IPS DF 6.9 (cell line): ENCODE results near the gene WDR41.

Experiments
- DNase-seq: peaks from one replicate; pipeline ENCODE4 v3.0.0-alpha.2; 2013; ENCODE audit warnings: low read depth, low spot score
- H3K27ac ChIP-seq: one replicate; pipeline ENCODE4 v1.5.1; 2013; ENCODE audit warnings: low read length, control low read depth
- H3K27me3 ChIP-seq: 2 replicates; pipeline ENCODE4 v1.6.1; 2013; ENCODE audit warnings: mild to moderate bottlenecking, low read length; ENCODE audit not compliant: control insufficient read depth, insufficient read depth
- H3K36me3 ChIP-seq: 2 replicates; pipeline ENCODE4 v1.6.1; 2013; ENCODE audit warnings: low read length; ENCODE audit not compliant: control insufficient read depth, insufficient read depth
- H3K4me1 ChIP-seq: 2 replicates; pipeline ENCODE4 v1.6.1; 2013; ENCODE audit warnings: low read length; ENCODE audit not compliant: control insufficient read depth, insufficient read depth
- H3K4me3 ChIP-seq: 2 replicates; pipeline ENCODE4 v1.5.1; 2013; ENCODE audit warnings: mild to moderate bottlenecking, low read length
- H3K9me3 ChIP-seq: 2 replicates; pipeline ENCODE4 v1.6.1; 2013; ENCODE audit warnings: low read length, inconsistent platforms; ENCODE audit not compliant: control insufficient read depth, insufficient read depth
- WGBS: extraction: QIAGEN DNeasy Blood & Tissue Kit; methylation state at CpG from one replicate; pipeline ENCODE4 v1.1.7; 2013; ENCODE audit warnings: mixed read lengths, missing lambda C conversion rate; ENCODE audit not compliant: insufficient read length, insufficient coverage; 5-methylcytosine and 5-hydroxymethylcytosine counted together

Gene WDR41

GRCh38 chr5:77448831-77449230 is 43.3 kb downstream of the WDR41 start:
- Histone ChIP-seq H3K27ac (no peak overlapping the region), H3K4me1 (no peaks in the 10 kb centered on the region), H3K9me3 (no peaks in the 10 kb centered on the region), H3K27me3 (no peaks in the 10 kb centered on the region), H3K36me3 (no peaks in the 10 kb centered on the region), H3K4me3 (no peak overlapping the region)
- no CpG with 5 or more reads among the region's 1 CpG for WGBS
- DNase-seq: no peak

GRCh38 chr5:77444356-77444755 is 47.8 kb downstream of the WDR41 start:
- Histone ChIP-seq H3K4me1 (no peaks in the 10 kb centered on the region), H3K4me3 (no peak overlapping the region), H3K36me3 (no peaks in the 10 kb centered on the region), H3K27me3 (no peaks in the 10 kb centered on the region), H3K27ac (no peak overlapping the region), H3K9me3 (no peaks in the 10 kb centered on the region)
- WGBS: no CpG with 5 or more reads among the region's 1 CpG
- DNase-seq: no peak

GRCh38 chr5:77443670-77444069 is 48.4 kb downstream of the WDR41 start:
- Histone ChIP-seq H3K36me3 (no peaks in the 10 kb centered on the region), H3K9me3 (no peaks in the 10 kb centered on the region), H3K27me3 (no peaks in the 10 kb centered on the region), H3K27ac (no peak overlapping the region), H3K4me1 (no peaks in the 10 kb centered on the region), H3K4me3 (no peak overlapping the region)
- DNase-seq: no peak
- no CpG with 5 or more reads among the region's 1 CpG for WGBS

- H3K4me3 ChIP-seq: no peak overlapping the region
- H3K36me3 ChIP-seq: no peaks in the 10 kb centered on the region
- no peaks in the 10 kb centered on the region for H3K27me3 ChIP-seq
- no peak overlapping the region for H3K27ac ChIP-seq
- no peaks in the 10 kb centered on the region for H3K9me3 ChIP-seq
- H3K4me1 ChIP-seq: no peaks in the 10 kb centered on the region
- no peak for DNase-seq
- no CpG with 5 or more reads among the region's 3 CpGs for WGBS
Observed at GRCh38 chr5:77438071-77438470, 54.0 kb downstream of the WDR41 start.

GRCh38 chr5:77437194-77437593 is 54.9 kb downstream of the WDR41 start:
- H3K27ac ChIP-seq: no peak overlapping the region
- no peak for DNase-seq
- H3K4me3 ChIP-seq: no peak overlapping the region
- WGBS: no CpG with 5 or more reads among the region's 5 CpGs
- H3K27me3 ChIP-seq: no peaks in the 10 kb centered on the region
- H3K9me3 ChIP-seq: no peaks in the 10 kb centered on the region
- no peaks in the 10 kb centered on the region for H3K4me1 ChIP-seq
- 0 out of 2 replicates have a peak, but pooled peaks cover 2% of the 10 kb centered on the region for H3K36me3 ChIP-seq

GRCh38 chr5:77431719-77432118 is 60.4 kb downstream of the WDR41 start:
- Histone ChIP-seq H3K27ac (no peak overlapping the region), H3K36me3 (0 out of 2 replicates have a peak, but pooled peaks cover 3% of the 10 kb centered on the region)

GRCh38 chr5:77431286-77431685 is 60.8 kb downstream of the WDR41 start:
- DNase-seq: no peak
- H3K4me1 ChIP-seq: no peaks in the 10 kb centered on the region
- no peak overlapping the region for H3K27ac ChIP-seq
- H3K36me3 ChIP-seq: 0 out of 2 replicates have a peak, but pooled peaks cover 3% of the 10 kb centered on the region
- WGBS: no CpG with 5 or more reads among the region's 3 CpGs
- no peaks in the 10 kb centered on the region for H3K27me3 ChIP-seq
- H3K4me3 ChIP-seq: no peak overlapping the region
- no peaks in the 10 kb centered on the region for H3K9me3 ChIP-seq

More at GRCh38 chr5:77431719-77432118, 60.4 kb downstream of the WDR41 start:
- H3K4me3 ChIP-seq: no peak overlapping the region
- WGBS: no CpG with 5 or more reads among the region's 1 CpG
- H3K27me3 ChIP-seq: no peaks in the 10 kb centered on the region
- H3K4me1 ChIP-seq: no peaks in the 10 kb centered on the region
- DNase-seq: no peak
- H3K9me3 ChIP-seq: no peaks in the 10 kb centered on the region

GRCh38 chr5:77430726-77431125 is 61.4 kb downstream of the WDR41 start:
- WGBS: no CpG with 5 or more reads among the region's 1 CpG
- H3K9me3 ChIP-seq: no peaks in the 10 kb centered on the region
- H3K4me1 ChIP-seq: no peaks in the 10 kb centered on the region
- H3K27me3 ChIP-seq: no peaks in the 10 kb centered on the region
- no peak for DNase-seq
- no peak overlapping the region for H3K4me3 ChIP-seq
- 0 out of 2 replicates have a peak, but pooled peaks cover 3% of the 10 kb centered on the region for H3K36me3 ChIP-seq
- no peak overlapping the region for H3K27ac ChIP-seq

- H3K27ac ChIP-seq: no peak overlapping the region
- H3K4me1 ChIP-seq: no peaks in the 10 kb centered on the region
- no CpG with 5 or more reads among the region's 5 CpGs for WGBS
- 0 out of 2 replicates have a peak, but pooled peaks cover 3% of the 10 kb centered on the region for H3K36me3 ChIP-seq
- no peak overlapping the region for H3K4me3 ChIP-seq
- DNase-seq: no peak
- no peaks in the 10 kb centered on the region for H3K9me3 ChIP-seq
- no peaks in the 10 kb centered on the region for H3K27me3 ChIP-seq
Observed at GRCh38 chr5:77428526-77428925, 63.6 kb downstream of the WDR41 start.

- no peak for DNase-seq
- H3K27ac ChIP-seq: no peak overlapping the region
- H3K36me3 ChIP-seq: 0 out of 2 replicates have a peak, but pooled peaks cover 3% of the 10 kb centered on the region
- no peaks in the 10 kb centered on the region for H3K9me3 ChIP-seq
- no peaks in the 10 kb centered on the region for H3K27me3 ChIP-seq
- H3K4me3 ChIP-seq: no peak overlapping the region
- H3K4me1 ChIP-seq: no peaks in the 10 kb centered on the region
Observed at GRCh38 chr5:77427998-77428397, 64.1 kb downstream of the WDR41 start.

GRCh38 chr5:77426670-77427069 is 65.4 kb downstream of the WDR41 start:
- Histone ChIP-seq H3K27ac (no peak overlapping the region), H3K36me3 (no peaks in the 10 kb centered on the region), H3K4me3 (no peak overlapping the region), H3K4me1 (no peaks in the 10 kb centered on the region), H3K27me3 (no peaks in the 10 kb centered on the region), H3K9me3 (no peaks in the 10 kb centered on the region)
- no peak for DNase-seq
- WGBS: no CpG with 5 or more reads among the region's 2 CpGs
